Mesodermal cell (in vitro differentiated cells): Measurements from ENCODE around the gene RUSC2.
"Not testable (repeated sequence)": the region's sequence is repeated elsewhere in the genome, so short reads cannot be mapped to it uniquely, and the experiment has no call there.

Source experiments
- H3K27ac ChIP-seq: 2 replicates; pipeline ENCODE4 v1.7.0; 2013; ENCODE audit warnings: mild to moderate bottlenecking, low read depth, low read length, moderate library complexity; ENCODE audit not compliant: severe bottlenecking
- H3K36me3 ChIP-seq: 2 replicates; pipeline ENCODE4 v1.7.1; 2013; ENCODE audit warnings: mild to moderate bottlenecking, low read length, moderate library complexity; ENCODE audit not compliant: control insufficient read depth, insufficient read depth
- H3K4me1 ChIP-seq: one replicate; pipeline ENCODE4 v1.7.1; 2013; ENCODE audit warnings: mild to moderate bottlenecking, low read length; ENCODE audit not compliant: insufficient read depth, control insufficient read depth, poor library complexity, severe bottlenecking
- H3K4me3 ChIP-seq: 2 replicates; pipeline ENCODE4 v1.7.0; 2013; ENCODE audit warnings: low read length, control low read depth, mild to moderate bottlenecking; ENCODE audit not compliant: insufficient read depth, poor library complexity, severe bottlenecking; ENCODE audit errors: extremely low read depth
- H3K9me3 ChIP-seq: 2 replicates; pipeline ENCODE4 v1.7.1; 2013; ENCODE audit warnings: mild to moderate bottlenecking, low read length, moderate library complexity; ENCODE audit not compliant: control insufficient read depth
- WGBS, 2 experiments: methylation state at CpG; one replicate each; pipeline ENCODE4 v1.1.5; 2013; ENCODE audit warnings: missing lambda C conversion rate in 2 of 2; ENCODE audit not compliant: insufficient coverage in 2 of 2; 5-methylcytosine and 5-hydroxymethylcytosine counted together

The RUSC2 gene

GRCh38 chr9:35522187-35522586 lies 32.3 kb downstream of the RUSC2 start:
- H3K4me3 ChIP-seq: no peak overlapping the region
- peaks cover 62% of the 10 kb centered on the region for H3K4me1 ChIP-seq
- H3K36me3 ChIP-seq: no peaks in the 10 kb centered on the region
- H3K27ac ChIP-seq: no peak overlapping the region
- no peaks in the 10 kb centered on the region for H3K9me3 ChIP-seq

- no peaks in the 10 kb centered on the region for H3K9me3 ChIP-seq
- H3K27ac ChIP-seq: no peak overlapping the region
- peaks cover 57% of the 10 kb centered on the region for H3K4me1 ChIP-seq
- 100% methylated on average over 1 of the region's 1 CpG for WGBS, 2 experiments
- H3K36me3 ChIP-seq: peaks cover 2% of the 10 kb centered on the region
- H3K4me3 ChIP-seq: no peak overlapping the region
These were observed 32.8 kb downstream of the RUSC2 start for GRCh38 chr9:35522700-35523099.

- H3K4me1 ChIP-seq: peaks cover 50% of the 10 kb centered on the region
- H3K4me3 ChIP-seq, H3K9me3 ChIP-seq, H3K36me3 ChIP-seq, H3K27ac ChIP-seq: not testable (repeated sequence)
These were observed 33.6 kb downstream of the RUSC2 start for GRCh38 chr9:35523556-35523955.

- WGBS, 2 experiments: no CpG with 5 or more reads among the region's 1 CpG
- H3K4me3 ChIP-seq: no peak overlapping the region
- peaks cover 23% of the 10 kb centered on the region for H3K4me1 ChIP-seq
- H3K9me3 ChIP-seq: no peaks in the 10 kb centered on the region
- peaks cover 3% of the 10 kb centered on the region for H3K36me3 ChIP-seq
- H3K27ac ChIP-seq: no peak overlapping the region
These were observed 36.3 kb downstream of the RUSC2 start for GRCh38 chr9:35526087-35526801.

GRCh38 chr9:35529161-35529823 lies 39.4 kb downstream of the RUSC2 start:
- Histone ChIP-seq H3K9me3 (peaks cover 4% of the 10 kb centered on the region), H3K36me3 (peaks cover 6% of the 10 kb centered on the region), H3K4me1 (peaks cover 9% of the 10 kb centered on the region), H3K4me3 (no peak overlapping the region), H3K27ac (no peak overlapping the region)
- 87 to 92% methylated on average over 3 of the region's 3 CpGs for WGBS, 2 experiments

GRCh38 chr9:35533398-35533797 lies 43.5 kb downstream of the RUSC2 start:
- peaks cover 4% of the 10 kb centered on the region for H3K9me3 ChIP-seq
- H3K27ac ChIP-seq: no peak overlapping the region
- peaks cover 3% of the 10 kb centered on the region for H3K36me3 ChIP-seq
- no peak overlapping the region for H3K4me3 ChIP-seq
- H3K4me1 ChIP-seq: peaks cover 16% of the 10 kb centered on the region

GRCh38 chr9:35534921-35535320 lies 45.0 kb downstream of the RUSC2 start:
- not testable (repeated sequence) for H3K4me3 ChIP-seq, H3K27ac ChIP-seq, H3K9me3 ChIP-seq, H3K36me3 ChIP-seq
- peaks cover 23% of the 10 kb centered on the region for H3K4me1 ChIP-seq
- WGBS, 2 experiments: no CpG with 5 or more reads among the region's 3 CpGs

- Histone ChIP-seq H3K36me3 (peaks cover 12% of the 10 kb centered on the region), H3K4me1 (peaks cover 26% of the 10 kb centered on the region), H3K4me3 (no peak overlapping the region), H3K27ac (peak overlapping the region; percentile 95), H3K9me3 (no peaks in the 10 kb centered on the region)
- 75 to 90% methylated on average over 3 of the region's 3 CpGs for WGBS, 2 experiments
These were observed 48.0 kb downstream of the RUSC2 start for GRCh38 chr9:35537913-35538312.

- peaks cover 26% of the 10 kb centered on the region for H3K4me1 ChIP-seq
- 7 to 15% methylated on average over 13 of the region's 18 CpGs for WGBS, 2 experiments
- H3K36me3 ChIP-seq: peaks cover 12% of the 10 kb centered on the region
- peak overlapping the region; percentile 49 for H3K4me3 ChIP-seq
- H3K9me3 ChIP-seq: no peaks in the 10 kb centered on the region
- peak overlapping the region; percentile 95 for H3K27ac ChIP-seq
These were observed 48.7 kb downstream of the RUSC2 start for GRCh38 chr9:35538361-35539234.
